T-cell (primary cell): ENCODE results near the gene EPB41L2. TPM values are rescaled to one million over a fixed set of nuclear protein-coding genes. Genes with fewer than 3 reads are reported as not detected.

ENCODE experiments used
- ATAC-seq, 4 experiments: fragments of 200-7000 bp in 3 of 4; fragments of 150-1000 bp in 1 of 4; cut with Tn5 transposase; replicated peaks in 1 of 4; 1 replicate in 3 of 4; 2 replicates in 1 of 4; pipeline ENCODE4 v1.10.0; 2021; ENCODE audit warnings: moderate library complexity in 3 of 4, mild to moderate bottlenecking in 2 of 4, moderate number of reproducible peaks in 1 of 4
- CTCF ChIA-PET, 2 donors: fragments of 300-600 bp; sonication (Branson Sonifier 250); formaldehyde crosslinking; loops; one replicate each; lab custom pipeline; 2022; ENCODE audit warnings: antibody characterized with exemption in 2 of 2; lab: Charles Lee
- POLR2A ChIA-PET, 2 donors: fragments of 300-600 bp; sonication (Branson Sonifier 250); formaldehyde crosslinking; loops; one replicate each; lab custom pipeline; 2022; ENCODE audit warnings: antibody characterized with exemption in 2 of 2; lab: Charles Lee
- DNase-seq, 35 experiments: peaks; one replicate each; pipeline versions ENCODE4 v3.0.0 to v3.0.0-alpha.2; 2013 to 2023
- H3K27ac ChIP-seq: one replicate; pipeline ENCODE4 v1.5.1; 2013; ENCODE audit warnings: low read length
- H3K27me3 ChIP-seq, 2 experiments: replicated peaks in 1 of 2; 1 replicate in 1 of 2; 2 replicates in 1 of 2; pipeline versions ENCODE4 v1.6.1 to v1.7.0; 2013; ENCODE audit warnings: low read length in 1 of 2, mixed read lengths in 1 of 2; ENCODE audit not compliant: control insufficient read depth in 2 of 2, insufficient read depth in 2 of 2; ENCODE audit errors: extremely low read depth in 1 of 2
- H3K36me3 ChIP-seq, 2 donors: 1 replicate in 1 of 2; 2 replicates in 1 of 2; pipeline versions ENCODE4 v1.6.1 to v1.7.0; 2013; ENCODE audit warnings: low read length in 1 of 2; ENCODE audit not compliant: control insufficient read depth in 2 of 2, insufficient read depth in 1 of 2; ENCODE audit errors: extremely low read depth in 1 of 2
- H3K4me1 ChIP-seq, 2 experiments: 1 replicate in 1 of 2; 2 replicates in 1 of 2; pipeline versions ENCODE4 v1.6.1 to v1.7.0; 2013; ENCODE audit warnings: low read length in 2 of 2, mixed read lengths in 1 of 2; ENCODE audit not compliant: insufficient read depth in 2 of 2, control insufficient read depth in 1 of 2; ENCODE audit errors: extremely low read depth in 1 of 2
- H3K4me3 ChIP-seq, 2 donors: 1 replicate in 1 of 2; 2 replicates in 1 of 2; pipeline versions ENCODE4 v1.5.1 to v1.7.0; 2013; ENCODE audit warnings: mild to moderate bottlenecking in 2 of 2, low read length in 1 of 2, moderate library complexity in 1 of 2; ENCODE audit not compliant: control insufficient read depth in 1 of 2; ENCODE audit errors: extremely low read depth in 1 of 2
- H3K9me3 ChIP-seq: 2 replicates; pipeline ENCODE4 v1.7.0; 2013
- H3K27ac Mint-ChIP-seq, 2 donors: one replicate each; pipeline ENCODE4 v1.8.0; 2020 to 2021; ENCODE audit warnings: mild to moderate bottlenecking in 2 of 2, mixed read lengths in 2 of 2
- H3K27me3 Mint-ChIP-seq, 2 donors: one replicate each; pipeline ENCODE4 v1.8.0; 2021 to 2022; ENCODE audit warnings: mixed read lengths in 2 of 2
- H3K36me3 Mint-ChIP-seq: one replicate; pipeline ENCODE4 v1.8.0; 2021; ENCODE audit warnings: mixed read lengths
- H3K4me1 Mint-ChIP-seq, 3 donors: one replicate each; pipeline ENCODE4 v1.8.0; 2020 to 2022; ENCODE audit warnings: mixed read lengths in 3 of 3, mild to moderate bottlenecking in 1 of 3
- H3K4me3 Mint-ChIP-seq, 3 donors: one replicate each; pipeline ENCODE4 v1.8.0; 2020 to 2022; ENCODE audit warnings: mild to moderate bottlenecking in 3 of 3, mixed read lengths in 3 of 3, moderate library complexity in 3 of 3
- H3K9me3 Mint-ChIP-seq, 3 donors: one replicate each; pipeline ENCODE4 v1.8.0; 2020 to 2022; ENCODE audit warnings: mixed read lengths in 3 of 3
- WGBS: methylation state at CpG from one replicate; pipeline ENCODE4 v1.1.5; 2013; ENCODE audit warnings: missing lambda C conversion rate; ENCODE audit not compliant: insufficient coverage; 5-methylcytosine and 5-hydroxymethylcytosine counted together
- total RNA-seq, 35 experiments: library from RNA in 6 of 35; stranded (reverse) in 6 of 35; fragments of 120-200 nt in 1 of 35; gene quantifications; one replicate each; pipeline versions ENCODE4 v1.2.1 to v1.2.4 and lab custom pipeline; 2013 to 2026

The EPB41L2 gene
- total RNA-seq, 5 donors from 2014 or later (not counting 1 experiment from before 2014, with no cell fraction given): 11.1 to 15.0 (median 13.6) TPM

GRCh38 chr6:130907687-130908086 is 155.4 kb downstream of the EPB41L2 start:
- Mint-ChIP-seq H3K4me3 (no peak overlapping the region), H3K4me1 (peaks cover 2 to 4% (median 3%) of the 10 kb centered on the region in 3 donors), H3K9me3 (peaks cover 0 to 6% (median 6%) of the 10 kb centered on the region in 3 donors), H3K36me3 (peaks cover 8% of the 10 kb centered on the region), H3K27ac (no peak overlapping the region), H3K27me3 (no peaks in the 10 kb centered on the region)
- no peaks in the 10 kb centered on the region for H3K9me3 ChIP-seq
- 83% methylated on average over 1 of the region's 3 CpGs for WGBS
- H3K4me1 ChIP-seq: no peaks in the 10 kb centered on the region
- CTCF ChIA-PET: no interaction called here
- ATAC-seq (no peak), DNase-seq (no peak)
- no peaks in the 10 kb centered on the region for H3K36me3 ChIP-seq
- H3K27ac ChIP-seq: no peak overlapping the region
- POLR2A ChIA-PET: no interaction called here
- H3K27me3 ChIP-seq: no peaks in the 10 kb centered on the region
- no peak overlapping the region for H3K4me3 ChIP-seq

DNA sequence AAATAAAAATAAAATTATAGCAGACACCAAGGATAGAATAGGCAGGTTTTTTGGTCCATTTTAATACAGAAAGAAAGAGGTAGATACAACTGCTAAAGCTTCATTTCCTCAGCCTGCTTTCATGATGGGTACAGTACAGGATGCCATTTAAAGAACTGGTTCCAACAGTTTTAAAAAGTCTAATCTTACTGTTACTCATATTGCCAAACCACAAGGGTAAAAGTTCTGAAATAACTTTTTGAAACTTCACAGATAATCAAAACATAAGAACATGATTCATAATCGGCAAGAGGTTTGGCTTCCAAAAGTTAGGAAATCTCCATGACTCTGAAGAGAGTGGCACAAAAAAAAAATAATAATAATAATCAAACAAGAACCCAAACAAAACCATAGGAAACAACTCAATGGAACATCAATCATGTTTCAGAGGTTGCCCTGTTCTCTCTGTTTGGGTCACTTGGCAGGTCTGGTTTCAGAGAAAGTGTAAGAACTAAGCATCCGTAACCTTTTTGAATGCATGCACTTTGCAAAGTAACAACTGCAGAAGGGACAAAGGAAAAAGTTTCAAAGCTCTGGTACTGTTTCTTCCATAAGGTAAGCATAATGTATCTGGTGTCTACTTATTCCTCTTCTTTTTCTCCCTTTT is 156.2 kb downstream of the EPB41L2 start:
- H3K4me1 ChIP-seq: no peaks in the 10 kb centered on the region
- WGBS: no CpG with 5 or more reads among the region's 2 CpGs
- H3K4me1 Mint-ChIP-seq: no peaks in the 10 kb centered on the region

DNA sequence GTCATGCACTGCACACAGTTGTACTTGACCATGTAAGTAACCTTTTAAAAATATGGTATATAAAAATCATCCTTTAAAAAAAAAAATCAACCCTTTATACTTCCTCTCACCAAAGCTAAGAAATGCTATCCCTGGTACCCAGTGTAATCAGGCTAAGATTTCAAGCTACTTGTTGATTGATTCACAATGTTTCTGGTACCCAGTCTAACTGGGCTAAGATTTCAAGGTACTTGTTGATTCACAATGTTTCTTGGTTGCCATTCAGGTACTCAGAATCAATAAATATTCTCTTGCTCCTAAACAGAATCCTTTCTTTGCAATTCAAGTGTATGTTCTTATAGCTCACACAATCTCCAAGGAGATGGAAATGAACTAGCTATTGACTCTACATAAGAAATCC is 159.4 kb downstream of the EPB41L2 start:
- POLR2A ChIA-PET: no interaction called here
- no peak overlapping the region for H3K27ac Mint-ChIP-seq
- Histone ChIP-seq H3K4me1 (no peaks in the 10 kb centered on the region), H3K9me3 (no peaks in the 10 kb centered on the region), H3K36me3 (no peaks in the 10 kb centered on the region), H3K27me3 (no peaks in the 10 kb centered on the region), H3K4me3 (no peak overlapping the region), H3K27ac (no peak overlapping the region)
- no peaks in the 10 kb centered on the region for H3K9me3 Mint-ChIP-seq
- CTCF ChIA-PET: interaction anchor here in 1 of 2 donors (1.2 kb wide), 1 partner anchor 18 kb away, joined by 3 read pairs; no protein-coding TSS in a partner anchor
- no peaks in the 10 kb centered on the region for H3K4me1 Mint-ChIP-seq
- H3K36me3 Mint-ChIP-seq: peaks cover 9% of the 10 kb centered on the region
- ATAC-seq: no peak
- no peak overlapping the region for H3K4me3 Mint-ChIP-seq
- H3K27me3 Mint-ChIP-seq: no peaks in the 10 kb centered on the region
- DNase-seq: no peak

More for the DNA sequence above, 156.2 kb downstream of the EPB41L2 start:
- Mint-ChIP-seq H3K27ac (no peak overlapping the region), H3K4me3 (no peak overlapping the region), H3K27me3 (no peaks in the 10 kb centered on the region), H3K36me3 (peaks cover 8% of the 10 kb centered on the region), H3K9me3 (peaks cover 0 to 6% (median 6%) of the 10 kb centered on the region in 3 donors)
- no peaks in the 10 kb centered on the region for H3K36me3 ChIP-seq
- H3K27me3 ChIP-seq: no peaks in the 10 kb centered on the region
- ATAC-seq (no peak), DNase-seq (no peak)
- H3K27ac ChIP-seq: no peak overlapping the region
- H3K4me3 ChIP-seq: no peak overlapping the region
- ChIA-PET CTCF (no interaction called here), POLR2A (no interaction called here)
- H3K9me3 ChIP-seq: no peaks in the 10 kb centered on the region

- Mint-ChIP-seq H3K4me1 (no peaks in the 10 kb centered on the region), H3K27ac (no peak overlapping the region), H3K27me3 (no peaks in the 10 kb centered on the region), H3K36me3 (peaks cover 9% of the 10 kb centered on the region), H3K4me3 (no peak overlapping the region), H3K9me3 (no peaks in the 10 kb centered on the region)
- ATAC-seq (no peak), DNase-seq (no peak)
- Histone ChIP-seq H3K9me3 (no peaks in the 10 kb centered on the region), H3K4me3 (no peak overlapping the region), H3K4me1 (no peaks in the 10 kb centered on the region), H3K36me3 (no peaks in the 10 kb centered on the region), H3K27me3 (no peaks in the 10 kb centered on the region), H3K27ac (no peak overlapping the region)
- ChIA-PET CTCF (interaction anchor here (0.6 to 1.2 kb wide), 5 partner anchors 16 to 1376 kb away, joined by 3 to 7 read pairs (median 4); no protein-coding TSS in a partner anchor), POLR2A (interaction anchor here (0.6 kb wide), 2 partner anchors 325 to 624 kb away, joined by 3 to 4 read pairs; no protein-coding TSS in a partner anchor)
- no CpG with 5 or more reads among the region's 1 CpG for WGBS
Observed at GRCh38 chr6:130903007-130903406, 160.0 kb downstream of the EPB41L2 start.

DNA sequence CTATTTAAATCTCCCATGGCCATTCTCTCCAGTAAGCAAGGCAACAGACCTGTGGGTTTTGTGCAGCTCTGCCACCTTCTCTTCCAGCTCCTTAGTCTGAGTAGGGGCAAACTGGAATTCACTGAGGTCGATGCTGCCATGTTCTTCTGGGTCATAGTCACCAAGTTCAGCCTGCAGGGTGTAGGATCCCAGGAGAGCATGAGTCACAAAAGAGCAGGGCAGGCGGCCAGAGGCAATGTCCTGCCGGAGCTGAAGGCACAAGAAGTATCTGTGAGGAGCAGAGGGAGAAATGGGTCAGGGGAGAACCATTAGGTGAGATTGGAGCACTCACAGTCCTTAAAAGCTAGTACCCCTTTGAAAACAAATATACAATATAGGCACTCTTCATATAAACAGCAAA is 162.1 kb downstream of the EPB41L2 start:
- ChIA-PET CTCF (interaction anchor here in 1 of 2 donors (1.0 to 1.1 kb wide), 2 partner anchors 15 to 214 kb away, joined by 3 to 4 read pairs; no protein-coding TSS in a partner anchor), POLR2A (interaction anchor here in 1 of 2 donors (0.6 kb wide), 1 partner anchor 1706 kb away, joined by 3 read pairs; no protein-coding TSS in a partner anchor)
- no peak overlapping the region for H3K27ac ChIP-seq
- Mint-ChIP-seq H3K4me1 (no peaks in the 10 kb centered on the region), H3K4me3 (no peak overlapping the region), H3K36me3 (peaks cover 3% of the 10 kb centered on the region), H3K27ac (no peak overlapping the region), H3K9me3 (no peaks in the 10 kb centered on the region), H3K27me3 (no peaks in the 10 kb centered on the region)
- ATAC-seq (no peak), DNase-seq (no peak)
- H3K9me3 ChIP-seq: no peaks in the 10 kb centered on the region
- no peak overlapping the region for H3K4me3 ChIP-seq
- H3K27me3 ChIP-seq: no peaks in the 10 kb centered on the region
- 100% methylated on average over 1 of the region's 3 CpGs for WGBS
- H3K4me1 ChIP-seq: no peaks in the 10 kb centered on the region
- no peaks in the 10 kb centered on the region for H3K36me3 ChIP-seq

DNA sequence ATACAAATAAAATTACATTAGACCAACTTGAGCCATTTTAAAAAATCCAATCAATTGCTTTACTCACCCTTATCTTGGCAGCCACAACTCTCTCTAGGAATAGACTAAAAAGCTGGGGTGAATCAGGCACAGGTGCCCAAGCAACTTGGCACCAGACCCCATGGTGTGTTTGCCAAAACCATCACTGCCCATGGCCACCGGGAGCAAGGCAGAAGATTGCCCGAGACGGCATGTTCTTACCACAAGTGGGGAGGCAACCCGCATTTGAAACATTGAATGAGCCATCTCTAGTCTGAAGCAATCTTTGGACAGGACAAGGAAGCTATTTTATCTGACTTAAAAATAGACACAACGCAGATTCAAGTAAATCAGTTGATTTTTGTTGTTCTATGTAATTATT is 166.8 kb downstream of the EPB41L2 start:
- Histone ChIP-seq H3K9me3 (no peaks in the 10 kb centered on the region), H3K27ac (no peak overlapping the region), H3K4me3 (no peak overlapping the region), H3K27me3 (no peaks in the 10 kb centered on the region), H3K4me1 (no peaks in the 10 kb centered on the region), H3K36me3 (no peaks in the 10 kb centered on the region)
- DNase-seq (no peak), ATAC-seq (no peak)
- CTCF ChIA-PET: interaction anchor here (0.6 kb wide), 2 partner anchors 11 to 679 kb away, joined by 3 read pairs; no protein-coding TSS in a partner anchor
- POLR2A ChIA-PET: no interaction called here
- Mint-ChIP-seq H3K36me3 (peaks cover 10% of the 10 kb centered on the region), H3K27me3 (no peaks in the 10 kb centered on the region), H3K9me3 (no peaks in the 10 kb centered on the region), H3K4me3 (no peak overlapping the region), H3K4me1 (no peaks in the 10 kb centered on the region), H3K27ac (no peak overlapping the region)
- WGBS: 91% methylated on average over 4 of the region's 5 CpGs
